Measurements from ENCODE around the gene SETD2. TPM values are rescaled to one million over a fixed set of nuclear protein-coding genes. Genes with fewer than 3 reads are reported as not detected.

Gene SETD2
- total RNA-seq, 4 donors from 2014 or later, result 42.9 to 59.6 (median 47.7) TPM

DNA sequence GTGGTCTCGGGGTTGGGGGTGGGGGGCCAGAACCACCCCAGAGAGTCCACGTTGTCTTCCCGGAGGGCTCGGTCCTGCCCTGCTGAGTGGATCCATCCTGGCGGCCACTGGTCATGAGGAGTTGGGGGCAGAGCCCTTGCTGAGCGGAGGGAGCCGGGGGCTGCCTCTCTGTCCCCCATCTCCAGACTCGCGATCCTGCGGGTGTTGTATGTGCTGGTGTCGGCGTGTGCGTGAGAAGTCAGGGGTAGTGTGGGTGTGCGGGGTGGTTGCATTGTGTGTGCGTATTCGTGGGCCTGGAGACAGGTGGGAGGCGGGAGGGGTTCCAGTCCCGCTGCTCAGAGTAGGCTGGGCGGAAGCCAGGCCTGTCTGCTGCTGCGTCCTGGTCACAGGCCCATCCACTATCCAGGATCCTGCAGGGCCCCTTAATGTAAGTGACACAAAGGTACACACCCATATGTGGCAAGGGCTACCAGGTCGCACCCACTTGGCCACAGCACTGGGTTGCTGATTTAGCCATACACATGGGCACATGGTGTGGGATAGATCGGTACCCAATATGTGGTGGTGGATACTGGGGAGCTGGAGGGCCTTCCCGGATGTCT lies 153.7 kb downstream of the SETD2 start:
- 75 to 83% methylated on average over 21 to 23 of the region's 23 CpGs for WGBS, 2 donors
- peak in 1 of 2 donors; percentile 83 for DNase-seq (ENCODE audit: low spot score in 2 of 2)
- H3K4me3 ChIP-seq (ENCODE audit: low read depth, poor library complexity, severe bottlenecking), result no peak overlapping the region
- no peak for TF ChIP-seq POLR2A (IDR thresholded peaks at IDR 0.05)
- TF ChIP-seq, protein P1, sequence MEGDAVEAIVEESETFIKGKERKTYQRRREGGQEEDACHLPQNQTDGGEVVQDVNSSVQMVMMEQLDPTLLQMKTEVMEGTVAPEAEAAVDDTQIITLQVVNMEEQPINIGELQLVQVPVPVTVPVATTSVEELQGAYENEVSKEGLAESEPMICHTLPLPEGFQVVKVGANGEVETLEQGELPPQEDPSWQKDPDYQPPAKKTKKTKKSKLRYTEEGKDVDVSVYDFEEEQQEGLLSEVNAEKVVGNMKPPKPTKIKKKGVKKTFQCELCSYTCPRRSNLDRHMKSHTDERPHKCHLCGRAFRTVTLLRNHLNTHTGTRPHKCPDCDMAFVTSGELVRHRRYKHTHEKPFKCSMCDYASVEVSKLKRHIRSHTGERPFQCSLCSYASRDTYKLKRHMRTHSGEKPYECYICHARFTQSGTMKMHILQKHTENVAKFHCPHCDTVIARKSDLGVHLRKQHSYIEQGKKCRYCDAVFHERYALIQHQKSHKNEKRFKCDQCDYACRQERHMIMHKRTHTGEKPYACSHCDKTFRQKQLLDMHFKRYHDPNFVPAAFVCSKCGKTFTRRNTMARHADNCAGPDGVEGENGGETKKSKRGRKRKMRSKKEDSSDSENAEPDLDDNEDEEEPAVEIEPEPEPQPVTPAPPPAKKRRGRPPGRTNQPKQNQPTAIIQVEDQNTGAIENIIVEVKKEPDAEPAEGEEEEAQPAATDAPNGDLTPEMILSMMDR (IDR thresholded peaks at IDR 0.05), result no peak
- intact Hi-C loops (cut with DNase I; ENCODE audit: low total_unique reads), result no loop called here

DNA sequence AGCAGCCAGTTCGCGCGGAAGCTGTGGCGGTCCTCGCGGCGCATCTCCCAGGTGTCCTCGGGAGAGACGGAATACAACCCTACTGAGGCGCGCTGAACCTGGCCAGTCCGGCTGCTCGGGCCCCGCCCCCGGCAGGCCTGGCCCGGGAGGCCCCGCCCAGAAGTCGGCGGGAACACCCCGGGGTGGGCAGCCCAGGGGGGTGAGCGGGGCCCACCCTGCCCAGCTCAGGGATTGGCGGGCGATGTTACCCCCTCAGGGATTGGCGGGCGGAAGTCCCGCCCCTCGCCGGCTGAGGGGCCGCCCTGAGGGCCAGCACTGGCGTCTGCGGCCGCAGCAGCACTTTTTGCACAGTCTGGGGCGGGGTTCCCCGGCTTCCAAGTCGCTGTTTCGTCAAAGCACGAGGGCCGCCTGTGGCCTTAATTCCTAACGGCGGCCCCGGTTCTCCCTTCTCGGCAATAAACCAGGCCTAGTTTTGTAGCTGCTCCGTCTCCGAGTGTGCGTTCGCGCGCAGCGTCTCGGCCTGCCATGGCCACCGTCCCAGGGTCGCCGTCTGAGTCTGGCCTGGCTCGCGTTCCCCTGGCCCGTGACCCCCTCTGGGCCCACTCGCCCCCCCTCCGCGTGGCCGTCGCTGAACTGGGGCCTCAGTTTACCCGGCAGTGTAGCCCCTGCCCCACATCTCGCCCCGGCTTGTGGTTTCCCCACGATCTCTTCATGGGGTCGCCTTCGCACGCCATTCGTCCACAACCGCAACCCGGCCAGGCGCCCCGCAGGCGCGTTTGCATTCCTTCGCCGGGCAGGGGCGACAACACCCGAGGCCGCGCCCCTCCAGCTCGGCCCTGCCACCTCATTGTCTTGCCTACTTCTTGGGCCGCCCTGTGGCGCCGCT lies 154.4 kb downstream of the SETD2 start:
- DNase-seq (ENCODE audit: low spot score in 2 of 2), result peak; percentile 81 to 97
- WGBS, 2 donors, result 8 to 9% methylated on average over 52 to 72 of the region's 85 CpGs
- no peak for TF ChIP-seq POLR2A (IDR thresholded peaks at IDR 0.05)
- TF ChIP-seq, protein P1 (IDR thresholded peaks at IDR 0.05), result no peak
- peak overlapping the region; percentile 12 for H3K4me3 ChIP-seq (ENCODE audit: low read depth, poor library complexity, severe bottlenecking)
- intact Hi-C loops (cut with DNase I; ENCODE audit: low total_unique reads), result no loop called here

GRCh38 chr3:47008851-47009224 lies 155.1 kb downstream of the SETD2 start:
- intact Hi-C loops (cut with DNase I; ENCODE audit: low total_unique reads), result no loop called here
- no peak overlapping the region for H3K4me3 ChIP-seq (ENCODE audit: low read depth, poor library complexity, severe bottlenecking)
- 44 to 46% methylated on average over 20 to 22 of the region's 23 CpGs for WGBS, 2 donors
- TF ChIP-seq, protein P1 (IDR thresholded peaks at IDR 0.05), result no peak
- no peak for TF ChIP-seq POLR2A (IDR thresholded peaks at IDR 0.05)
- peak; percentile 10 to 88 for DNase-seq (ENCODE audit: low spot score in 2 of 2)

- intact Hi-C loops (cut with DNase I; ENCODE audit: low total_unique reads), result no loop called here
- DNase-seq (ENCODE audit: low spot score in 2 of 2), result peak; percentile 13 to 86
- TF ChIP-seq POLR2A (IDR thresholded peaks at IDR 0.05), result no peak
- TF ChIP-seq, protein P1 (IDR thresholded peaks at IDR 0.05), result no peak
- WGBS, 2 donors, result 92 to 93% methylated on average over 13 of the region's 13 CpGs
- H3K4me3 ChIP-seq (ENCODE audit: low read depth, poor library complexity, severe bottlenecking), result no peak overlapping the region
Measured at GRCh38 chr3:47008234-47008796, 155.6 kb downstream of the SETD2 start.

DNA sequence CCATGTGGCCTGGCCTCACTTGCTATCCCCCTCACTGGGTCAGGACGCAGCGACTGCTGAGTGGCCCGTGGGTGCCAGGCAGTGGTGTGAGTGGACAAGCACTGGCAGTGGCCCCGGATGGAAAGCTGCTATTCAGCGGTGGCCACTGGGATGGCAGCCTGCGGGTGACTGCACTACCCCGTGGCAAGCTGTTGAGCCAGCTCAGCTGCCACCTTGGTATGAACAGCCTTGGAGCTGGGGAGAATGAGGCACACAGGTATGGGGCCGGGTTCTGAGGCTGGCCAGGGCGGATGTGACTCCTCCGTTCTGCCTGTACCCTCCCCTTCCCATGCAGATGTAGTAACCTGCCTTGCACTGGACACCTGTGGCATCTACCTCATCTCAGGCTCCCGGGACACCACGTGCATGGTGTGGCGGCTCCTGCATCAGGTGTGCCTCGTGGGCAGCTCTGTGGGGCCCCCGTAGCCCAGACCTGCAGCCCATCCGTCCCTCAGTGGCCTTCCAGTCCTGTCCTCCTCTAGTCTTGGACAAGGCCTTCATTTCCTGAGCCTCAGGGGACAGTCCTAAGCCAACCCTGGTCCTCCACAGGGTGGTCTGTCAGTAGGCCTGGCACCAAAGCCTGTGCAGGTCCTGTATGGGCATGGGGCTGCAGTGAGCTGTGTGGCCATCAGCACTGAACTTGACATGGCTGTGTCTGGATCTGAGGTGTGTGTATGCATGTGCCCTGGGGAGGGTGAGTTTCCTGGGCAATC lies 156.3 kb downstream of the SETD2 start:
- intact Hi-C loops (cut with DNase I; ENCODE audit: low total_unique reads), result no loop called here
- no peak overlapping the region for H3K4me3 ChIP-seq (ENCODE audit: low read depth, poor library complexity, severe bottlenecking)
- DNase-seq (ENCODE audit: low spot score in 2 of 2), result peak; percentile 13 to 87
- WGBS, 2 donors, result 79 to 82% methylated on average over 10 to 15 of the region's 16 CpGs
- no peak for TF ChIP-seq POLR2A (IDR thresholded peaks at IDR 0.05)
- TF ChIP-seq, protein P1 (IDR thresholded peaks at IDR 0.05), result no peak

All from lower leg skin (tissue), 4 donors.